ENCODE measurements around the gene MKS1. TPM values are rescaled to one million over a fixed set of nuclear protein-coding genes. Genes with fewer than 3 reads are reported as not detected.

The MKS1 gene
- total RNA-seq, 1 experiment from 2014 or later, result 16.8 TPM

GRCh38 chr17:58156839-58157803 lies 61.9 kb downstream of the MKS1 start:
- peaks cover 53% of the 10 kb centered on the region for H3K27me3 ChIP-seq
- DNase-seq, result peak; percentile 21
- H3K9me3 ChIP-seq, result no peaks in the 10 kb centered on the region
- H3K36me3 ChIP-seq, result no peaks in the 10 kb centered on the region
- H3K4me3 ChIP-seq, result no peak overlapping the region

Other genes starting within 250 kb of the MKS1 start
- gene VEZF1, start 231.0 kb downstream of the MKS1 start, total RNA-seq (2014; rRNA removed; shearing (Covaris generic); ENCODE audit: low replicate concordance), result 30.6 and 54.3 TPM in 2 replicates
- gene SRSF1, start 212.0 kb downstream of the MKS1 start, total RNA-seq (2014; rRNA removed; shearing (Covaris generic); ENCODE audit: low replicate concordance), result 402 and 601 TPM in 2 replicates
- 10.2 and 12.8 TPM in 2 replicates for gene DYNLL2, start 135.8 kb downstream of the MKS1 start, total RNA-seq (2014; rRNA removed; shearing (Covaris generic); ENCODE audit: low replicate concordance)
- gene OR4D1, start 70.9 kb downstream of the MKS1 start, total RNA-seq (2014; rRNA removed; shearing (Covaris generic); ENCODE audit: low replicate concordance), result not detected in 2 replicates
- not detected in 2 replicates for gene OR4D2, start 52.3 kb downstream of the MKS1 start, total RNA-seq (2014; rRNA removed; shearing (Covaris generic); ENCODE audit: low replicate concordance)
- not detected in 2 replicates for gene EPX, start 26.5 kb downstream of the MKS1 start, total RNA-seq (2014; rRNA removed; shearing (Covaris generic); ENCODE audit: low replicate concordance)
- not detected in 2 replicates for gene LPO, start 19.3 kb upstream of the MKS1 start, total RNA-seq (2014; rRNA removed; shearing (Covaris generic); ENCODE audit: low replicate concordance)
- not detected in 2 replicates for gene MPO, start 61.7 kb upstream of the MKS1 start, total RNA-seq (2014; rRNA removed; shearing (Covaris generic); ENCODE audit: low replicate concordance)
- 7.0 and 31.1 TPM in 2 replicates for gene TSPOAP1, start 109.5 kb upstream of the MKS1 start, total RNA-seq (2014; rRNA removed; shearing (Covaris generic); ENCODE audit: low replicate concordance)
- gene SUPT4H1, start 132.9 kb upstream of the MKS1 start, total RNA-seq (2014; rRNA removed; shearing (Covaris generic); ENCODE audit: low replicate concordance), result 97.2 and 170 TPM in 2 replicates
- not detected in 2 replicates for gene RNF43, start 198.3 kb upstream of the MKS1 start, total RNA-seq (2014; rRNA removed; shearing (Covaris generic); ENCODE audit: low replicate concordance)

All from MG63 (cell line).